PC-9 (cell line): ENCODE results near the gene PARP12.

Experiments
- EZH2 ChIP-seq: fragments of 200-600 bp; sonication (generic); IDR thresholded peaks from 2 replicates; pipeline ENCODE4 v1.8.0; 2017; ENCODE audit warnings: antibody characterized with exemption, low read depth
- TF ChIP-seq, protein P1 (sequence below): fragments of 200-600 bp; sonication (generic); conservative IDR thresholded peaks from 2 replicates; pipeline ENCODE4 v1.6.1; 2017; ENCODE audit warnings: mixed run types, antibody characterized with exemption, mild to moderate bottlenecking, moderate library complexity

DNA sequence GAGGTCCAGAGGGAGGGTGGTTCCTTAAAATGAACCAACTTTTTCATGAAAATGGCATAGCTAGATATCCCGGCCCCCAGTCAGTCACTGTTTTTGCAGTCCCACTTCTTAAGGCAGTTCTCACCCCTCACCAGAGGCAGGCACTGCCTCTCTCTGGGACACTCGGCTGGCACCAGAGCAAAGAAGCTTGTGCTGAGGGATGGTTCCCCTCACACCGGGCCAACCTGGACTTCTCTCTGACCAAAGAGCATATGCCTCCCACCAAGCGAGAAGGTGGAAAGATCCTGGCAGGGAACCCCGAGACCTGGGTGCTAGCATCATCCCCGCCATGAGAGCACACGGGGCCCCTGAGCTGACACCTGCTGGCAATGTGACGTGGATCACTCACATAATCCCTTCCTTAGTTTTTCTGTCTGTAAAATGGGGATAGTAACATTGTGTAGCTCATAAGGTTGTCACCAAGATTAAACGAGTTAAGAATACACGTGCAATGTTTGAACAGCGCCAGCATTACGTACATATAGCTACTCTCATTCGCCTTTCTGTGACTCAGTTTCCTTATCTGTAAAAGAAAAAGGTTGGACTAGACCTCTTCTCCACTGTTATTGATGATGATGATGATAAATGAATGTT is 88.5 kb downstream of the PARP12 start:
- TF ChIP-seq, protein P1, sequence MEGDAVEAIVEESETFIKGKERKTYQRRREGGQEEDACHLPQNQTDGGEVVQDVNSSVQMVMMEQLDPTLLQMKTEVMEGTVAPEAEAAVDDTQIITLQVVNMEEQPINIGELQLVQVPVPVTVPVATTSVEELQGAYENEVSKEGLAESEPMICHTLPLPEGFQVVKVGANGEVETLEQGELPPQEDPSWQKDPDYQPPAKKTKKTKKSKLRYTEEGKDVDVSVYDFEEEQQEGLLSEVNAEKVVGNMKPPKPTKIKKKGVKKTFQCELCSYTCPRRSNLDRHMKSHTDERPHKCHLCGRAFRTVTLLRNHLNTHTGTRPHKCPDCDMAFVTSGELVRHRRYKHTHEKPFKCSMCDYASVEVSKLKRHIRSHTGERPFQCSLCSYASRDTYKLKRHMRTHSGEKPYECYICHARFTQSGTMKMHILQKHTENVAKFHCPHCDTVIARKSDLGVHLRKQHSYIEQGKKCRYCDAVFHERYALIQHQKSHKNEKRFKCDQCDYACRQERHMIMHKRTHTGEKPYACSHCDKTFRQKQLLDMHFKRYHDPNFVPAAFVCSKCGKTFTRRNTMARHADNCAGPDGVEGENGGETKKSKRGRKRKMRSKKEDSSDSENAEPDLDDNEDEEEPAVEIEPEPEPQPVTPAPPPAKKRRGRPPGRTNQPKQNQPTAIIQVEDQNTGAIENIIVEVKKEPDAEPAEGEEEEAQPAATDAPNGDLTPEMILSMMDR = no peak
- TF ChIP-seq EZH2 = no peak
